ENCODE results near the gene USP40. TPM values are rescaled to one million over a fixed set of nuclear protein-coding genes. Genes with fewer than 3 reads are reported as not detected.
A peak's percentile ranks its signal among the peaks of the same experiment; 100 is the strongest.

Gene USP40
- total and polyA plus RNA-seq, 10 of the 15 experiments (the other 5 are each of a cell fraction or from before 2014, with no cell fraction given) = 3.4 to 20.8 (median 15.2) TPM

DNA sequence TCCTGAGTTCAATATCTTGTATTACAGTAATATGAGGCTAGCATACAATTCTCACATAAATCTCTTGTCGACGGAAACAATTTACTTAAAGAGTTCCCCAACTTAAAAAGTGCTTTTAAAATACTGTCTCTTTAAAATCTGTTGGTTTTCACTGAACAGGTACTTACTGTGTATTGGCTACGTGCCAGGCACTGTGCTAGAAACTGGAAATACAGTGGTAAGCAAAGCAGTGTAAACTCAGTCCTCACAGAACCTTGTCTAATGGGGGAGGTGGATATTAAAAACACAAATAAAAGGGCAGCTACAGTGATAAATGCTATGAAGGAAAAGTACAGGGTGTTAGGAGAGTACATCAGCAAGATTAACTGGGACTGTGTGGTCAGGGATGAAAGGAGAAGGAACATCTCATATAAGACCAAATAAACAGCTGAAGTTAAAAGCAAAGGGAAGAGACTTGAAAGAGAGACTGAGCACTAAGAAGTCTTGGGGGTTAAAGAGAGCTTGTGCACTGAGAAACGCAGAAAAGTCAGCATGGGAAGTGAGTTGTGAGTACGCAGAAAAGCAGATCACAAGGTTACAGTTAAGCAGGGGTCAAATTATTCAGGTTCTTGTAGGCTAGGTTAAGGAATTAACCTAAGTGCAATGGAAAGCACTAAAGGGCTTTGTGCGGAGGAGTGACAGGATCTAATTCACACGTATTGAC is 52.5 kb downstream of the USP40 start:
- Histone ChIP-seq H3K4me2 (ENCODE audit: control insufficient read depth, insufficient read depth) (peak overlapping the region; percentile 38; the same call in 1 of the 2 replicates), H3K4me3 (no peak overlapping the region), H3K79me2 (ENCODE audit: control insufficient read depth, insufficient read depth, low read length) (no peaks in the 10 kb centered on the region), H2AFZ (ENCODE audit: control insufficient read depth, low read depth, low read length) (no peak overlapping the region), H3K9me3 (replicated peaks; ENCODE audit: control insufficient read depth, insufficient read depth, low read length) (no peaks in the 10 kb centered on the region), H3K36me3 (ENCODE audit: control insufficient read depth in 2 of 2, insufficient read depth in 2 of 2, low read length in 1 of 2) (no peaks in the 10 kb centered on the region), H3K4me1 (ENCODE audit: control insufficient read depth, insufficient read depth, low read length) (peaks cover 20% of the 10 kb centered on the region), H3K9ac (ENCODE audit: control insufficient read depth, insufficient read depth, low read length) (no peak overlapping the region), H4K20me1 (ENCODE audit: control insufficient read depth, insufficient read depth) (no peaks in the 10 kb centered on the region), H3K27ac (ENCODE audit: control insufficient read depth, insufficient read depth) (peak overlapping the region; percentile 46), H3K27me3 (replicated peaks in 1 of 2; ENCODE audit: control insufficient read depth in 2 of 2, insufficient read depth in 2 of 2, low read length in 1 of 2) (no peaks in the 10 kb centered on the region)
- FAIRE-seq (peak; percentile 38), DNase-seq (ENCODE audit: low read depth, low spot score) (no peak), ATAC-seq (peak; percentile 68)
- ChIA-PET SMC1A (ENCODE audit: uncharacterized antibody, unreplicated experiment) (no interaction called here), RAD21 (ENCODE audit: unreplicated experiment) (no interaction called here), POLR2A (no interaction called here), CTCF (interaction anchor here (1.1 kb wide), 1 partner anchor 9 kb away, joined by 5 read pairs; no protein-coding TSS in a partner anchor)
- in situ Hi-C loops (cut with MboI) = no loop called here
- no TSS peak for BruUV-seq (replicated peaks)
- 70% methylated on average over 7 of the region's 7 CpGs for WGBS (ENCODE audit: insufficient coverage, insufficient replicate concordance, low lambda C conversion rate, missing lambda C conversion rate)
- intact Hi-C loops (cut with micrococcal nuclease; ENCODE audit: unreplicated experiment) = no loop called here
- TF ChIP-seq, protein P1, sequence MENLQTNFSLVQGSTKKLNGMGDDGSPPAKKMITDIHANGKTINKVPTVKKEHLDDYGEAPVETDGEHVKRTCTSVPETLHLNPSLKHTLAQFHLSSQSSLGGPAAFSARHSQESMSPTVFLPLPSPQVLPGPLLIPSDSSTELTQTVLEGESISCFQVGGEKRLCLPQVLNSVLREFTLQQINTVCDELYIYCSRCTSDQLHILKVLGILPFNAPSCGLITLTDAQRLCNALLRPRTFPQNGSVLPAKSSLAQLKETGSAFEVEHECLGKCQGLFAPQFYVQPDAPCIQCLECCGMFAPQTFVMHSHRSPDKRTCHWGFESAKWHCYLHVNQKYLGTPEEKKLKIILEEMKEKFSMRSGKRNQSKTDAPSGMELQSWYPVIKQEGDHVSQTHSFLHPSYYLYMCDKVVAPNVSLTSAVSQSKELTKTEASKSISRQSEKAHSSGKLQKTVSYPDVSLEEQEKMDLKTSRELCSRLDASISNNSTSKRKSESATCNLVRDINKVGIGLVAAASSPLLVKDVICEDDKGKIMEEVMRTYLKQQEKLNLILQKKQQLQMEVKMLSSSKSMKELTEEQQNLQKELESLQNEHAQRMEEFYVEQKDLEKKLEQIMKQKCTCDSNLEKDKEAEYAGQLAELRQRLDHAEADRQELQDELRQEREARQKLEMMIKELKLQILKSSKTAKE (IDR thresholded peaks at IDR 0.05; ENCODE audit: low read depth, poor library complexity, severe bottlenecking) = peak; percentile 64
- TF ChIP-seq EZH2 (IDR thresholded peaks at IDR 0.05; ENCODE audit: borderline replicate concordance, control insufficient read depth, low read depth, low read length) (no peak), SMAD1 (IDR thresholded peaks at IDR 0.05; ENCODE audit: low read depth, partially characterized antibody) (peak; percentile 93), MTA2 (IDR thresholded peaks at IDR 0.05; ENCODE audit: low read depth) (no peak), SIX5 (IDR thresholded peaks at IDR 0.05; ENCODE audit: low read depth, low read length, severe bottlenecking) (no peak), CEBPB (IDR thresholded peaks at IDR 0.05; ENCODE audit: borderline replicate concordance in 1 of 2, low read depth in 2 of 2, low read length in 2 of 2) (no peak), MYB (IDR thresholded peaks at IDR 0.05; ENCODE audit: borderline replicate concordance, low read depth, low read length) (no peak)
- TF ChIP-seq, protein P2, sequence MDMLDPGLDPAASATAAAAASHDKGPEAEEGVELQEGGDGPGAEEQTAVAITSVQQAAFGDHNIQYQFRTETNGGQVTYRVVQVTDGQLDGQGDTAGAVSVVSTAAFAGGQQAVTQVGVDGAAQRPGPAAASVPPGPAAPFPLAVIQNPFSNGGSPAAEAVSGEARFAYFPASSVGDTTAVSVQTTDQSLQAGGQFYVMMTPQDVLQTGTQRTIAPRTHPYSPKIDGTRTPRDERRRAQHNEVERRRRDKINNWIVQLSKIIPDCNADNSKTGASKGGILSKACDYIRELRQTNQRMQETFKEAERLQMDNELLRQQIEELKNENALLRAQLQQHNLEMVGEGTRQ (IDR thresholded peaks at IDR 0.05; ENCODE audit: borderline replicate concordance, low read depth, low read length) = no peak
- TF ChIP-seq, protein P3, sequence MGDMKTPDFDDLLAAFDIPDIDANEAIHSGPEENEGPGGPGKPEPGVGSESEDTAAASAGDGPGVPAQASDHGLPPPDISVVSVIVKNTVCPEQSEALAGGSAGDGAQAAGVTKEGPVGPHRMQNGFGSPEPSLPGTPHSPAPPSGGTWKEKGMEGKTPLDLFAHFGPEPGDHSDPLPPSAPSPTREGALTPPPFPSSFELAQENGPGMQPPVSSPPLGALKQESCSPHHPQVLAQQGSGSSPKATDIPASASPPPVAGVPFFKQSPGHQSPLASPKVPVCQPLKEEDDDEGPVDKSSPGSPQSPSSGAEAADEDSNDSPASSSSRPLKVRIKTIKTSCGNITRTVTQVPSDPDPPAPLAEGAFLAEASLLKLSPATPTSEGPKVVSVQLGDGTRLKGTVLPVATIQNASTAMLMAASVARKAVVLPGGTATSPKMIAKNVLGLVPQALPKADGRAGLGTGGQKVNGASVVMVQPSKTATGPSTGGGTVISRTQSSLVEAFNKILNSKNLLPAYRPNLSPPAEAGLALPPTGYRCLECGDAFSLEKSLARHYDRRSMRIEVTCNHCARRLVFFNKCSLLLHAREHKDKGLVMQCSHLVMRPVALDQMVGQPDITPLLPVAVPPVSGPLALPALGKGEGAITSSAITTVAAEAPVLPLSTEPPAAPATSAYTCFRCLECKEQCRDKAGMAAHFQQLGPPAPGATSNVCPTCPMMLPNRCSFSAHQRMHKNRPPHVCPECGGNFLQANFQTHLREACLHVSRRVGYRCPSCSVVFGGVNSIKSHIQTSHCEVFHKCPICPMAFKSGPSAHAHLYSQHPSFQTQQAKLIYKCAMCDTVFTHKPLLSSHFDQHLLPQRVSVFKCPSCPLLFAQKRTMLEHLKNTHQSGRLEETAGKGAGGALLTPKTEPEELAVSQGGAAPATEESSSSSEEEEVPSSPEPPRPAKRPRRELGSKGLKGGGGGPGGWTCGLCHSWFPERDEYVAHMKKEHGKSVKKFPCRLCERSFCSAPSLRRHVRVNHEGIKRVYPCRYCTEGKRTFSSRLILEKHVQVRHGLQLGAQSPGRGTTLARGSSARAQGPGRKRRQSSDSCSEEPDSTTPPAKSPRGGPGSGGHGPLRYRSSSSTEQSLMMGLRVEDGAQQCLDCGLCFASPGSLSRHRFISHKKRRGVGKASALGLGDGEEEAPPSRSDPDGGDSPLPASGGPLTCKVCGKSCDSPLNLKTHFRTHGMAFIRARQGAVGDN (IDR thresholded peaks at IDR 0.05) = no peak
- TF ChIP-seq, protein P4, sequence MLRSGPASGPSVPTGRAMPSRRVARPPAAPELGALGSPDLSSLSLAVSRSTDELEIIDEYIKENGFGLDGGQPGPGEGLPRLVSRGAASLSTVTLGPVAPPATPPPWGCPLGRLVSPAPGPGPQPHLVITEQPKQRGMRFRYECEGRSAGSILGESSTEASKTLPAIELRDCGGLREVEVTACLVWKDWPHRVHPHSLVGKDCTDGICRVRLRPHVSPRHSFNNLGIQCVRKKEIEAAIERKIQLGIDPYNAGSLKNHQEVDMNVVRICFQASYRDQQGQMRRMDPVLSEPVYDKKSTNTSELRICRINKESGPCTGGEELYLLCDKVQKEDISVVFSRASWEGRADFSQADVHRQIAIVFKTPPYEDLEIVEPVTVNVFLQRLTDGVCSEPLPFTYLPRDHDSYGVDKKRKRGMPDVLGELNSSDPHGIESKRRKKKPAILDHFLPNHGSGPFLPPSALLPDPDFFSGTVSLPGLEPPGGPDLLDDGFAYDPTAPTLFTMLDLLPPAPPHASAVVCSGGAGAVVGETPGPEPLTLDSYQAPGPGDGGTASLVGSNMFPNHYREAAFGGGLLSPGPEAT (IDR thresholded peaks at IDR 0.05; ENCODE audit: low read depth) = no peak
- TF ChIP-seq, protein P5, sequence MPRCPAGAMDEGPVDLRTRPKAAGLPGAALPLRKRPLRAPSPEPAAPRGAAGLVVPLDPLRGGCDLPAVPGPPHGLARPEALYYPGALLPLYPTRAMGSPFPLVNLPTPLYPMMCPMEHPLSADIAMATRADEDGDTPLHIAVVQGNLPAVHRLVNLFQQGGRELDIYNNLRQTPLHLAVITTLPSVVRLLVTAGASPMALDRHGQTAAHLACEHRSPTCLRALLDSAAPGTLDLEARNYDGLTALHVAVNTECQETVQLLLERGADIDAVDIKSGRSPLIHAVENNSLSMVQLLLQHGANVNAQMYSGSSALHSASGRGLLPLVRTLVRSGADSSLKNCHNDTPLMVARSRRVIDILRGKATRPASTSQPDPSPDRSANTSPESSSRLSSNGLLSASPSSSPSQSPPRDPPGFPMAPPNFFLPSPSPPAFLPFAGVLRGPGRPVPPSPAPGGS (IDR thresholded peaks at IDR 0.05; ENCODE audit: borderline replicate concordance, insufficient read depth, low read depth, low read length, poor library complexity, severe bottlenecking) = no peak

Measured in GM12878 (cell line).